NT2/D1 (cell line): ENCODE measurements around the gene DGCR8.

ENCODE experiments used
- SUZ12 ChIP-seq: IDR thresholded peaks from 2 replicates; pipeline ENCODE4 v1.6.1; 2011; ENCODE audit not compliant: insufficient read length, insufficient read depth; ENCODE audit errors: extremely low read depth
- YY1 ChIP-seq: IDR thresholded peaks from 2 replicates; pipeline ENCODE4 v1.6.1; 2011; ENCODE audit not compliant: insufficient read length, insufficient read depth
- ZNF274 ChIP-seq: IDR thresholded peaks from 2 replicates; pipeline ENCODE4 v1.6.1; 2011; ENCODE audit warnings: mild to moderate bottlenecking, low read depth, low read length

GRCh38 chr22:20065896-20066616, 14.0 kb upstream of the DGCR8 start:
- no peak for TF ChIP-seq YY1
- TF ChIP-seq SUZ12: no peak
- no peak for TF ChIP-seq ZNF274
